Epithelial cell of proximal tubule (primary cell): ENCODE measurements around the gene SERP2. TPM values are rescaled to one million over a fixed set of nuclear protein-coding genes. Genes with fewer than 3 reads are reported as not detected.

Experiments
- DNase-seq: peaks from one replicate; pipeline ENCODE4 v3.0.0-alpha.2; 2011; ENCODE audit warnings: low read depth
- H3K4me3 ChIP-seq: 2 replicates; pipeline ENCODE4 v1.5.1; 2011; ENCODE audit warnings: low read depth, mild to moderate bottlenecking, low read length
- total RNA-seq: library from RNA; depleted of rRNA; stranded (reverse); fragments of >200 nt; gene quantifications from 2 replicates; pipeline ENCODE4 v1.2.3, GENCODE V29; 2015
- TF ChIP-seq, protein P1 (sequence below): conservative IDR thresholded peaks from 2 replicates; pipeline ENCODE4 v1.5.1; 2012; ENCODE audit warnings: low read depth, mild to moderate bottlenecking, low read length

Gene SERP2
- total RNA-seq, 1 donor from 2014 or later, result 2.7 TPM

GRCh38 chr13:44333950-44334655 lies 39.5 kb upstream of the SERP2 start:
- no peak overlapping the region for H3K4me3 ChIP-seq
- DNase-seq, result no peak
- TF ChIP-seq, protein P1, sequence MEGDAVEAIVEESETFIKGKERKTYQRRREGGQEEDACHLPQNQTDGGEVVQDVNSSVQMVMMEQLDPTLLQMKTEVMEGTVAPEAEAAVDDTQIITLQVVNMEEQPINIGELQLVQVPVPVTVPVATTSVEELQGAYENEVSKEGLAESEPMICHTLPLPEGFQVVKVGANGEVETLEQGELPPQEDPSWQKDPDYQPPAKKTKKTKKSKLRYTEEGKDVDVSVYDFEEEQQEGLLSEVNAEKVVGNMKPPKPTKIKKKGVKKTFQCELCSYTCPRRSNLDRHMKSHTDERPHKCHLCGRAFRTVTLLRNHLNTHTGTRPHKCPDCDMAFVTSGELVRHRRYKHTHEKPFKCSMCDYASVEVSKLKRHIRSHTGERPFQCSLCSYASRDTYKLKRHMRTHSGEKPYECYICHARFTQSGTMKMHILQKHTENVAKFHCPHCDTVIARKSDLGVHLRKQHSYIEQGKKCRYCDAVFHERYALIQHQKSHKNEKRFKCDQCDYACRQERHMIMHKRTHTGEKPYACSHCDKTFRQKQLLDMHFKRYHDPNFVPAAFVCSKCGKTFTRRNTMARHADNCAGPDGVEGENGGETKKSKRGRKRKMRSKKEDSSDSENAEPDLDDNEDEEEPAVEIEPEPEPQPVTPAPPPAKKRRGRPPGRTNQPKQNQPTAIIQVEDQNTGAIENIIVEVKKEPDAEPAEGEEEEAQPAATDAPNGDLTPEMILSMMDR, result no peak

DNA sequence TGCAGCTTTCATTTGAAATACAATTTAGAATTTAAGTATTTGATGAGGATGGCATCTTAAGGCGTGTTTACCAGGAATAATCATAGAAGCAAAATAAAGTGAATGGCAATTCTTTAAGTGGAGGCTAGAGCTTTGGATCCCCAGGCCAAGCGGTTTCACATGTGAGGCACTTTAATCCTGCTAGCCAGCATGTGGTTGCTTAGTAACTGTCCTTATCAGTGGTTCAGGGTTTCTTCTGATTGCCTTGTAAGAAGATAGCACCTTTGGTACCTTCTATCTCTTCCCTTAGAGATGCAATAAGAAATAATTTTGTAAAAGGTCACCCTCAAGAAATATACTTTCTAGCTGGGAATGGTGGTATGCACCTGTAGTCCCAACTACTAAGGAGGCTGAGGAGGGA lies 38.9 kb upstream of the SERP2 start:
- DNase-seq, result no peak
- TF ChIP-seq, protein P1, result no peak
- H3K4me3 ChIP-seq, result no peak overlapping the region

GRCh38 chr13:44336934-44337333 lies 36.7 kb upstream of the SERP2 start:
- TF ChIP-seq, protein P1, result no peak
- H3K4me3 ChIP-seq, result no peak overlapping the region
- DNase-seq, result no peak

GRCh38 chr13:44337581-44337980 lies 36.0 kb upstream of the SERP2 start:
- DNase-seq, result no peak
- H3K4me3 ChIP-seq, result no peak overlapping the region
- TF ChIP-seq, protein P1, result no peak

DNA sequence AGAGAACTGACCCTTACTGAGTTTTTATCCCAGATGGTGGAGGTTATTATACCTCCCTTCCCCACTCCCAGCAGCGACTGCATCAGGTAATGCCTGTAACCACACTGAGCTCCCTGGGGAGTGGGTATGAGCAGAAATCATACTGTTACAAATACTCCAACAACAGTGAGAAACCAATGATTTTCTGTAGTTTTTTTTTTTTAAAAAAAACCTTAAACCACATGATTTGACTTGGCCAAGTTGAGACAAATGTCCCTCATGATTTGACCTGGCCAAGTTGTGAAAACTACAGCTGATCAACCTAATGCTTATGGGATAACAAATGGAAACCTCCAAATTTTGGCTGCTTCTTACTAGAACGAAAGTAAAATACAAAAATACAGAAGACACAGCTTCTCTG lies 33.1 kb upstream of the SERP2 start:
- H3K4me3 ChIP-seq, result no peak overlapping the region
- no peak for DNase-seq
- TF ChIP-seq, protein P1, result no peak

DNA sequence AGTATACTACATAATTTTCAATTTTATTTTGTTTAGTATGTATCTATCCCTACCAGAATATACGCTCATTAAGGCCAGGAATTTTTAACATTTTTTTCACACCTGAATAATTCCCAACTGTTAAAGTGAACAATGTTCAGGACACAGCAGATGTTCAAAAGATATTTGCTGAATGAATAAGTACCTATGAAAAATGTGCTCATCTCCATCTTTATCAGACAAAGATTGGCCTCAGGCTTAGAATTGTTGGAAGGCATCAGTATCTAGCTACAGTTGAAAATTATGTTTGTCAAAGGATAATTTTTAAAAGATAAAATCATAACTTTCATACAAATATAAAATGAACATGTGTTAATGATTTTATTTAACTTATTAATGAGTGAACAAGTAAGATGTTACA lies 30.9 kb upstream of the SERP2 start:
- TF ChIP-seq, protein P1, result no peak
- no peak for DNase-seq
- H3K4me3 ChIP-seq, result no peak overlapping the region

DNA sequence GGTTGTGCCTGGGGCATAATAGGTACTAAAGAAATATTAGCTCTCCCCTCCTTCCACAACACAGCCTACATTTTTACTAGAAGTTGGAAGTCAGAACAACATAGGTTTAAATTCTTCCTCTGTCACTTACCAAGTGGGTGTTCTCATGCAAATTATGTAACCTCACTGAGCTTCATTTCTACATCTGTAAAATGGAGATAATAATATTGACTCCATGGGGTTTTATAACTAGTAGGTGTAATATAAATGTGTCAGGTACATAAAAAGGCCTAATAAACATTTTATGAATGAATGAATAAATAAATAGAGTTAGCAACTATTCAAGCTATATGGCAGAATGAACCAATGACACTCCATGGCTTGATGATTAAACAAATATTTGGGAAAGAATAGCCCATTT lies 27.1 kb upstream of the SERP2 start:
- no peak overlapping the region for H3K4me3 ChIP-seq
- TF ChIP-seq, protein P1, result no peak
- DNase-seq, result no peak
